Stimulated activated CD8-positive, alpha-beta memory T cell treated with anti-CD3 and anti-CD28 coated beads, Interleukin-12 subunit alpha, Interleukin-12 subunit beta, amount 100 ng/mL, for 24 hours (primary cell): ENCODE data around the gene ADAMTS7.
"Not testable (repeated sequence)": the region's sequence is repeated elsewhere in the genome, so short reads cannot be mapped to it uniquely, and the experiment has no call there.

ENCODE experiments used
- DNase-seq: peaks from one replicate; pipeline ENCODE4 v3.0.0-alpha.2; 2020; ENCODE audit errors: extremely low read depth

ADAMTS7 gene

DNA sequence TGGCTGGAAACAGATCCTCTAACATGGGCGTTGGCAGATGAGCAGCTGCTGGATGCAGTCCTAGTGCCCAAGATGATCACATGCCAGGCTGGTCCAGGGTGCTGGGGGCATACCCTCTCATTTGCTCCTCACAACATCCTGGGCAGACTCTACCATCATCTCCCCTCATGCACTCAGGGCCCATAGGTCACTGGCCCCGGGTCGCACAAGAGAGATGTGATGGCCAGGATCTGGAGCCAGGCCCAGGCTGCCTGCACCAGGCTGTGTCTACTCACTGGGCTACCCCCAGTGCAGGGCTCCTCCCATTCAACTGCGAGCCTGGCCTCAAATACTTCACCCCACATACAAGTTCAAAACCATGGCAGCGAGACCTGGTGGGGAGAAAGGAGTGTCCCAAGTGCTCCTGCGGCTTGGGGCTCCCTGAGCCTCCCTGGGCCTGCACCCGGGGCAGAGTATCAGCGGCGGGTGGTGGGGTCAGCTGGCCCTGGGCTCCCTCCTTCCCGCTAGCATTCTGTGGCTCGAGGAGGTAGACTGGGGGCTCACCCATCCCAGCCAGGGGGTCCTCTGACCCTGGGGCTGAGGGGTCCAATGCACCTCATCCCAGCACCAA lies 32.0 kb downstream of the ADAMTS7 start:
- not testable (repeated sequence) for DNase-seq

DNA sequence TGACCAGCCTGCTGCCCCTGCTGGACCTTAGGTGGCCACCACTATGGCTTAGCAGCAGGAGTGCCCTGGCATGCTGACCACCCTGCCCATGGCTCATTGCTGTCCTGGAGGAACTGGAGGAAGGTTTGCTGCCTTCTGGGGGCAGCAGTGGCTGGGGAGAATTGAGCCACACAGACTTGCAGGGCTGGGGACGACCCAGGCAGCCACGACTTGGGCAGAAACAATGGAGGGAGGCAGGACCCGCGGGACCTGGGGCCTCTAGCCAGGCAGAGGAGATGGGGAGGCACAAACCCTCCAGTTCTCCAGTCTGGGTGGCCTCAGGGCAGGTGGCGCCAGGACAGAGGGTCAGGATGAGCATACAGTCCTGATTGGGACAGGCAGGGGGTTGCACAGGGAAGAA lies 32.8 kb downstream of the ADAMTS7 start:
- DNase-seq: no peak

DNA sequence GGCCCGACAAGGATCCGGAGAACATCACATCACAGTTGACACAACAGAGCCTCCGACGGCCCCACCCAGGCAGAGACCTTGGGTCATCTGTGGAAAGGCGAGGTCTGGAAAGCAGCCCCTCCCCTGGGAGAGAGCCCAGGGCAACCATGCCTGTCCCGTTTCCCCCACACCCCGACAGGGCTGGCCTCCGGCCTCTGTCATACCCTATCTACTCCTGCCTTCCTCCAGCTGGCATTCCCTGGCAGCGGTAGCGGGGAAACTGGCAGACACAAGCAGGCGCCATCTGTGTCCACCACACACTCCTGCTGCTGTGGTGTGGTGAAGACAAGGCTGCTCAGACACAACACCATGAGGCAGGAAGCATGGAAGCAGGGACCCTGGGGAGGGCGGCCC lies 33.3 kb downstream of the ADAMTS7 start:
- DNase-seq: not testable (repeated sequence)

DNA sequence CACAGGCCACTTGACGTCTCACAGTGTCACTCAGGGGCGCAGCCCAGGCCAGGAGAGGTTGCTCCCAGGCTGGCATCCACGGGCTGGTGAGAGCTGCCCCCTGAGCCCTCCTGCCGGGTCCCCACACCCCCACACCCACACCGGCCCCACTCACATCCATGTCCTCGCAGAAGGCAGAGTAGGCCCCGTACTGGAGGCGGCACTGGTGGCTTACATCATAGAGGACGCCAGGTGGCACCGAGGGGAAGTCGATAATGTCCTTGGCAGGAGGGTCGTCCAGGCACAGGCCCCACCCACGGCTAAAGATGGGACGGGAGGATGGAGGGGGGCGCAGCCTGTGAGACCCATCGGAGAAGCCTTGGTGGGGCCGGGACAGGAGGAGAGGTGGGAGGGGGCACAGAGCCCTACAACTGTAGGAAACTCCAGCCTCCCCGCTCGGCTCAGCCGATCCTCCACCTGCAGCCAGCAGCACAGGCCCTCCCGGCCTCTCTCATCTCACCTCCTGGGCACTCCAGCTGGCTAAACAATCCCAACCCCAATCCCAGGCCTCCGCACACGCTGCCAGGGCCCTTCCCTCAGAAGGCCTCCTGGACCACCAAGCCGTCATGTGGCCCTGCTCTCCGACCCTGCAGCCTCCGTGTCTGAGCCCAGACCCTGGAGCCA lies 33.8 kb downstream of the ADAMTS7 start:
- DNase-seq: not testable (repeated sequence)

DNA sequence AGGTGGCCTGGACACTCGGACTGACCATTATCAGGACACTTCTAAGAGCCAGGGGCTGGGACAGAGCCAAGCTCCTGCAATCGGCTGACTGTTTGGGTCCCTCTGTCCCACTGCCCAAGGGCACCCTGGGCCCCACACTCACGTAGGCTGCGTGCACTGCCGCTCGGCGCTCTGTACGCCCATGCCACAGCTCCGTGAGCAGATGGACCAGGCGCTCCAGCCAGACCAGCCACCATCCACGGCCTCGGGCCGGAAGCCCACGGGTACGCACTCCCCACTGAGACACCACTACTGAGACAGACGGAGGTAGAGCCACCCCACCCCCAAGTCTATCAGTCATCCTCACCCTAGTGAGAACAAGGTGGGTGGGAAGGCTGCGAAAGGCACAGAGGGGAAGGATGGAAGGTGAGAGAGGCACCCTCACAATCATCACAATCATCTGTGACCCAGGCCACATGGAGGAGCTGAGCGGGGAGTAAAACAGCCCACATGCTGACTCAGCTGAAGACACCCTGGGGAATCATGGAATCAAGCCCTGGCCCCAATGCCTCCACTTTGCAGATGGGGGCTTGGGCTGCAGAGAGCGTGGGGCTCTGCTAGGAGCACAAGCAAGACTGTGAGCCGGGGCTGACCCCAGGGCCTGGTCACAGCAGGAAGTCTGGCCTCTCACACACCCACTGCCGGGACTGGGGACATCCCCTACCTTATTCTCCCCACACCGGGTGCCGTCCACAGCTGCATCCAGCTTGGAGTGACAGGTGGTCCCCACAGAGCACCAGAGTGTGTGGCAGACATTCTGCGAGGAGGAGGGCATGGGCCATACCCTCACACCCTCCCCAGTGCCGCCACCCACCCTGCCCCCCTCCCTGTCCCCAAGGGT lies 35.0 kb downstream of the ADAMTS7 start:
- not testable (repeated sequence) for DNase-seq

DNA sequence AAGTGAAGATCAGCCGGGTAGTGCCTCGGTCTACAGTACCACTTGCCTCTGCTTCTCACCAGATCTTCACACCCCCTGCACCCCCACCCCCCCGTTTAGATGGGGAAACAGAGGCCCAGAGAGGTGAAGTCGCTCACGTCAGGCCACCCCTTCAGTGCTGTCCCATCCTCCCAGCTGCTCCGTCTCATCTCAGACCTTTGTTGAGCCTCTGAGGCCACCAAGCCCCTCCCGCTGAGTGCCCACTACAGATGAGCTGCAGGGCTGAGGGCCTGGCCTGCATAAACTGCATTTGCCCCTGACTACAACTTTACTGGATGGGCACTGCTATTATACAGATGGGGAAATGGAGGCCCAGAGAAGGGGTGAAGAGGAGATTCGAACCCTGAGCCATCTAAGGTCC lies 35.8 kb downstream of the ADAMTS7 start:
- no peak for DNase-seq

DNA sequence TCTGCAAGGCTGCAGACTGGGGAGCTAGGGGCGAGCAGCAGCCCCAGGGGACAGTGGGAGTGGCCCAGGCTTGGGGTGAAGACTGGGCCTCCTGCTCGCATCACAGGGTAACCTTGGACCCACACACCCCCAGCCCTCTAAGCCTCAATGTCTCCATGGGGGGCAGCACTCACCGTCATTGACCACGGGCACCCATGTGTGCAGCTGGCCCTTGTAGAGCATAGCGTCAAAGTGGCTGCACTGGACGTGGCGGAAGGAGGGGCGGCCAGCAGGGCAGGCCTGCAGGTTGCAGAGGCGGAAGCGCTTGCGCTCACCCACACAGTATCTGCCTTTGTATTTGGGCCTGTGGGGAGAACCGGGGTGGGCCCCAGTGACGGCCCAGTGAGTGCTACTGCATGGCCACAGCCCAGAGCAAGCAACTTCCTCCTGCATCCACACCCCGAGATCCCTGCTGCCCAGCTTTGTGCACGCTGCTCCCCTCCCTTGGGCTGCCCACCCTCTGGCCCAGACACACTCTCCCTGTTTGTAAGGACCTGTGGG lies 36.7 kb downstream of the ADAMTS7 start:
- DNase-seq: not testable (repeated sequence)

DNA sequence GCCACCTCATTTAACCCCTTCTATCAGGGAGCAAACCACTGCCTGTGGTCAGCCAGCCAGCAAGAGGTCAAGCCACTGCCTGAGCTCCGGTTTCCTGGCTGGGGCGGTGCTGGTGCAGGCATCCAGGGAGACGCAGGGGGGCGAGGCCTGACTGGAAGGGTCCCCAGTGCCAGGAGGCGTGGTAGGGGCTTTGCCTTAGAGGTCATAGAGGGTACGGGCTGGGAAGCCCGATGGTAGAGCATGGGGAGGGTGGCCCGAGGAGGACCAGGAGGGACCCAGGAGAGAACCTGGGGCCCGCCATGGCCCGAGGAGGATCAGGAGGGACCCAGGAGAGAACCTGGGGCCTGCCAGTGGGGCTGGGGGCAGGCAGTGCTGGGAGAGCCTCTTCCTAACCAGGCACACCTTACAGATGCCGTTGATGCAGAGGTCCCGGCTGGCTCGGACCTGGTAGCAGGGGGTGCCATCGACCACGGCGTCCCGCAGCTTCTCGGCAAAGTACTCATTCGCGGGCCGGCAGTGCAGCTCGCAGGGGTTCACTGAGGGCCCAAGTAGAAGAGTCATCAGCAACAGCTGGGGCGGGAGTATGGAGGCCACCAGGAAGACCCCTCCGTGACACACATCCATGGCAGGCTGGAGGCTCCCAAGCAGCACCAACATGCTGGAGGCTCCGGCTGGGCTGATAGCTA lies 37.4 kb downstream of the ADAMTS7 start:
- not testable (repeated sequence) for DNase-seq

DNA sequence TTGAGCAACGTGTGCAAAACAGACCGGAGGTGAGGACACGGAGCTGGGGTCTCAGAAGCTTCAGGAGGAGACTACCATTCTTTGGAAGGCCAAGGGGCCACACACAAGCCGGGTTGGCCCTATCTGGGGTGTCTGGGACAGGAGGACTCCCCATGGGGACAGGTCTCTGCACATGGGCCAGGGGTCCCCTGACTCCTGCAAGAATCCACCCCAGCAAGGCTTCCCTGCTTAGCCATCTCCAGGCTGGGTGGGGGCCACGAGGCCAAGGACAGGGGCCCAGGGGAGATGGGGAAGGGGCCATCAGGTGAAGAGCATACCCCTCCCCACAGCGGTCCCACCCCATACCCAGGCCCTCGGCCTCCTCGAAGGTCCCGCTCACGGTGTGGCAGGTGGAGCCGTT lies 38.5 kb downstream of the ADAMTS7 start:
- no peak for DNase-seq

DNA sequence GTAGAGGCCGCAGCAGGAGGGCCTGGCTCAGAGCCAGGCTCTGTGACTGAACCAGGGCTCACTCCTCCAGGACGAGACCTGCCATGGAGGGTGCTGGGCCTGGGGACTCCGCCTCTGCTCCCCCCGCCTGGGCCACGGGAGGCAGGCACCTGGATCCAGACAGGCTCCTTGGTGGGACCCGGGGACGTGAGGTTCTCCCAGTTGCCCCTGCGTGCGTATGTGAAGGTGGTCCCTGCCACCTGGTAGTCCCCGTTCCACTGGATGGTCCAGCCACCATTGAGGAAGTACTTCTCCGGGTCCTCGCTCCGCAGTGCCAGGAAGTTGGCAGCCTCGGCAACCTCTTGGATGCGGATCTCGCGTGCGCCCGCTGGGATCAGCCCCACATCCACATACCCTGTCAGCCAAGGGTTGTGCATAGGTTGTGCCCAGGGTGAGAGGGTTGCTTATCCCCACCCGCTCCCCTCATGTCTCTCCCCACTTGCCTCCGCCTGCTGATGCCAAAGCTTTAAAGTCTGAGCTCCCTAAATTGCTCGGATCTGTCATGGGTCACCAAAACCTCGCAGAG lies 39.7 kb downstream of the ADAMTS7 start:
- not testable (repeated sequence) for DNase-seq

DNA sequence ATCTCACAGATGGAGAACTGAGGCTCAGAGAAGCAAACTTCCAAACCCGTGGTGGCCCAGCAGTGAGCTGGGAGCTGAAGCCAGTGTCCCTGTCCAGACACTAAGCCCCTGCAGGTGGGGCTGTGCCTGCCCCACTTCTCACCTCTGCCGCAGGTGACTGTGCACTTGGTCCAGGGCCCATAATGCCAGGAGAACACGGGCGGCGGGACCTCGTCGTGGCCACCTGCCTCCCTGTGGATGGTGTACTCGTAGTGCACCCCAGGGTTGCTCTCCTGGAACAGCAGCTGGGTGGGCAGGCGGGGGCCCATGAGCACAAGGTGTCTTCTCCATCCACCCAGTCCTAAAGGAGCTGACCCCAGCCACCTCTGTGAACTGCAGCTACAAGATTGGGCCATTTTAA lies 40.2 kb downstream of the ADAMTS7 start:
- not testable (repeated sequence) for DNase-seq

DNA sequence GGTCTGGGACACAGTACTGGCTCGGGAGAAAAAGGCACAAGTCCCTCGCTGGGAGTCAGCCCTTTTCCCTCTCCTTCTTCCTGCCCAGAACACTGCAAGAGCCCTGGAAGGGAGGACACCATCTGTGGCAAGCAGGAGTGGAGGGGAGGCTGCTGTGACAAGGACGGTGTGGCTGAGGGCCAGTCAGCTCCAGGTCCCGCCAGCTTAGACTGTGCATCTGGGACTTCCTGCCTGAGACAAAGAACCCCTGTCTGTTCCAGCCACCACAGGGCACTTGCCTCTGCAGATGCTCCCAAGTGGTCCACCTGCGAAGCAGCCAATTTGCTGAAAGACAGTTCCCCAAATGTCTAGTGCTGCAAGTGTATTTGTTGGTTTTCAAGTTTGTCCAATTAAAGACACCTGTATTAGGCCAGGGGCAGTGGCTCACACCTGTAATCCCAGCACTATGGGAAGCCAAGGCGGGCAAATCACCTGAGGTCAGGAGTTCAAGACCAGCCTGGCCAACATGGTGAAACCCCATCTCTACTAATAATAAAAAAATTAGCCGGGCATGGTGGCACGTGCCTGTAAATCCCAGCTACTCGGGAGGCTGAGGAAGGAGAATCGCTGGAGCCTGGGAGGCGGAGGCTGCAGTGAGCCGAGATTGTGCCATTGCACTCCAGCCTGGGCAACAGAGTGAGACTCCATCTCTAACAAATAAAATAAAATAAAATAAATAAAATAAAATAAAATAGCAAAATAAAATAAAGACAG lies 41.6 kb downstream of the ADAMTS7 start:
- DNase-seq: not testable (repeated sequence)

DNA sequence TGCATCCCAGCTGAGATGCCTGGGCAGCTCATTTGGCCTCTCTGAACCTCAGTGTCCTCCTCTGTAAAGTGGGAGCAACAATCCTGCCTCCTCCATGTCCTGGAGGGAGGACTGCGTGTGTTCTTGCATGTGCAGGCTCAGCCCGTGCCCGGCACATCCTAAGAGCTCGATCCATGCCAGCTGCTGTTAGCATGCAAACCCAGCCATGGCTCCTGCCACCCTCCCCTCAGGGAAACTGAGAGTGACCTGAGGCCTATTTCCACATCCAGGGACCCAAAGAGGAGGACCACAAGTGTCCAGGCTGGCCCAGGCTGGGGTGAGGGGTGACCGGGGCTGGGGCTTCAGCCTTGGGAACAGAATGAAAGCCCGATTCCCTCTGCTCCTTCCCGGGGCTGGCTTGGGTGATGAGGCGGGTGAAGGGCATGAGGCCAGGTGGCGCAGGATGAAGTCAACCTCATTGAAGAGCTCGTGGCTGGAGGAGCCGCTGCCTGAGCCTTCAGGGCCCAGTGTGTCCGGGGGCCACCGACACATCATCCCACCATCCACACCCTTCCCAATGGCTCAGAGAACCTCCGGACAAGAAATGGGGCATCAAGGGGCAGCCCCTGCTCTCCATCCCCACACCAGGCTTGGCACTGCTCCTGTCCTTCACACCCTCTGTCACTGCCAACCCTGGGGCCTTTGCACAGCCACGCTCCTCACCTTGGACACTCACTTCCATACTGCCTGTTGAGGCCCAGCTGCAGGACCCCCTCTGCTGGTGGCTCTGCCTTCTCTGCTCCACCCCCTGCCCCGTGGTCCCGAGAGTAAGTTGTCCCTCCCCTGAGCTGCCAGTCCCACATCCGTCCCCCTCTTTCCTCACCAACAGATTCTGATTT lies 42.5 kb downstream of the ADAMTS7 start:
- DNase-seq: no peak

DNA sequence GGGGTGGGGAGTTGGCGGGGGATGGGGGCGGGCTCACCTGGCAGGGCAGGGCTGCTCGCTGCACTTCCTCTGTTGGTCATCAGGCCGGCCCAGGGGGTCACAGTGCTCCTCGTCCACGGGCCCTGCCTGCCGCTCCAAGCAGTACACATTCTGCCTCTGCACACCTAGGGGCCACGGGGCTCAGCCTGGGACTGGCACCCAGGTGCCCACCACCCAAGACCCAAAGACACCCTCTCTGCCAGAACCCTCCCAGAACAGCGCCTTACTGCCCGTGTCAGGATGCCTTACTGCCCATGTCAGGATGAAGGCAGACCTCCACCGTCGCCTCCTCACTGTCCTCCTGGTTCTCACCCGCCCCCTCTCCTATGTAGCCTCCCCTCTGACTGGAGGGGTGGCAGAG lies 43.2 kb downstream of the ADAMTS7 start:
- DNase-seq: no peak

DNA sequence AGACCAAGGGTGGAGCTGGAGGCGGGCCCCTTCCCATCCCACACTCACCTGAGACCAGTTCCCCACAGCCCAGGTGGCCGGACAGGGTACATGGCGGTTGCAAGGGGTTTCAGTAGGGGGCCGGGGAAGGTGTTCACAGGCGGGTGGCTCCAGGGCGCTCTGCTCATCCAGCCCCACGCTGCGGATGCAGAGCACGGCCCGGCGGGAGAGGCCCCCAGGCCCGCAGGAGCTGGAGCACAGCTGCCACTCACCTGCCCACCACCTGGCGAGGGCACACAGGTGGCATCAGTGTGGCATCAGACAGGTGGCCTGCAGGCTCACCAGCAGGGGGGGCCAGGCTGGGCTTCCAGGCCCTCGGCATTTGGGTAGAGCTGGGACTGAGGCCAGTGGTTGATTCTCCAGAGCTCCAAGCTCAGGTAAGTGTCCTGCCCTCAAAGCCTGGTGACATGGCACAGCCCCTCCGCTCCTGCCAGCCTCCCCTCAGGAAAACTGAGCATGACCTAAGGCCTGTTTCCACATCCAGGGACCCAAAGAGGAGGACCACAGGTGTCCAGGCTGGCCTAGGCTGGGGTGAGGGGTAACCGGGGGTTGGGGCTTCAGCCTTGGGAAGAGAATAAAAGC lies 43.8 kb downstream of the ADAMTS7 start:
- DNase-seq: no peak

DNA sequence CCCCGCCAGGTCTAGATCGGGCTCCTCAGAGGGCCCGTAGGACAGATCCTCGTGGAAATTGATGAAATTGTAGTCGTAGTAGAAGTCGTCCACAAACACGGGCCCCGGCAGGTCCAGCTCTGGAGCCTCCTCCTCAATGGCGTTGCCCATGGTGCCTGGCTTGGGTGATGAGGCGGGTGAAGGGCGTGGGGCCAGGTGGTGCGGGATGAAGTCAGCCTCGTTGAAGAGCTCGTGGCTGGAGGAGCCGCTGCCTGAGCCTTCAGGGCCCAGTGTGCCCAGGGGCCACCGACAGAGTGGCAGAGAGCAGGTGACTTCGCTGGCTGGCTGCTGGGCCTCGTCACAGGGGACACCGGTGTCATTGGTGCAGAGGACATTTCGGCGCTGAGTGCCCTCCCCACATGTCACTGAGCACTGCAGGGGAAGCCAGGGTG lies 44.6 kb downstream of the ADAMTS7 start:
- DNase-seq: not testable (repeated sequence)

DNA sequence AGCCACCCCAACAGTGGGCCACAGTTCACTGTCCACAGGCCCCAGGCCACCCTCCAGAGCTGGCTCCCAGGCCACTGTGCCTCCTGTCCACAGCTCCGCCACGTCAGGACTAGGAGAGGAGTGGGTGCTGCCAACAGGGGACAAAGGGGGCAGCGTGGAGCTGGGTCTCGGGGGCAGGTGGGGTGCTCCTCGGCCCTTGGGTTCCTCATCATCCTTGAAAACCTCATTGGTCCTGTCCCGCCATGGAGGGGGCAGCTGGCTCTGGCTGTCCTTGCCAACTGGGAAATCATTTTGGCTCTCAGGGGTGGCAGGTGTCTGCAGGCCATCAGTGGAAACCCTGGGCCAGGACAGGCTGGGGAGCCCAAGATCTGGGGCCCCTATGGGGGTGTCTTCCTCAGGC lies 45.2 kb downstream of the ADAMTS7 start:
- no peak for DNase-seq

DNA sequence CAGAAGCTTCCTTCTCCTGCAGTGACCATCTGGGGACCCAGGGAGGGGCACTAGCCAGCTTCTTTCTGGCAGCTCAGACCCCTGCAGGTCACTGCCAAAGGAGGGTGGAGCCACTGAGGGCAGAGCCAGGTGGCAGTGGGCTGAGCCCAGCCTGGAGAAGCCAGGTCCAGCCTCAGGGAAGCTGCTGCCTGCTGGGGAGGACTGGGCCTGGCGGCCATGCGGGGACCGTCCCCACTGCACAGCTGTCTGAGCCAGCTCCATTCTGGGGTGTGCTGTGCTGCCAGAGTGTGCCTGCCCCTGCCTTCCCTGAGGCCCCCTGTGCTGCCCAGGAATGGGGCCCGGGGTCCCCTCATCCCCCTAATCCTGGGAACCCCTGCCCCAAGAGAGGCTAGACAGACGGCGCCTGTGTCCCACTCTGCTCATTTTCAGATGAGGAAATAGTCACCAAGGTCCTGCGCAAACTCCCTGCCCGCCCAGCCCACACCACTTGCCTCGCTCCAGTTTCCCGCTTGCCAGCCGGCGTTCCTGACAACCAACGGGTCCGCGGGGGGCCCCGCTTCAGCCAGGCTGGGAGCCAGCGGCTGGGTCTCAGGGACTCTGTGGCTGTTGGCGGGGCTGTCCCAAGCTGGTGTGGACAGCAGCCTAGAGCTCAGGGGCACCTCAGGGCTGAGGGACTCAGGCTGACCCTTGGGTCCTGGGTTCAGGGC lies 46.0 kb downstream of the ADAMTS7 start:
- DNase-seq: not testable (repeated sequence)
